Subcutaneous abdominal adipose tissue (tissue), 5 donors: Measurements from ENCODE around the gene PARD3.

Source experiments
- H3K27ac ChIP-seq: one replicate; pipeline ENCODE4 v1.7.0; 2013; ENCODE audit warnings: low read depth, mild to moderate bottlenecking, inconsistent platforms, low read length, moderate library complexity
- H3K27me3 ChIP-seq, 5 donors: one replicate each; pipeline ENCODE4 v1.7.0; 2013; ENCODE audit warnings: low read length in 5 of 5, inconsistent platforms in 1 of 5; ENCODE audit not compliant: control insufficient read depth in 5 of 5, insufficient read depth in 4 of 5
- H3K36me3 ChIP-seq, 5 donors: one replicate each; pipeline ENCODE4 v1.7.0; 2013; ENCODE audit warnings: low read length in 5 of 5; ENCODE audit not compliant: control insufficient read depth in 5 of 5, insufficient read depth in 5 of 5
- H3K4me1 ChIP-seq, 5 donors: one replicate each; pipeline ENCODE4 v1.7.0; 2013; ENCODE audit warnings: low read length in 5 of 5, mild to moderate bottlenecking in 3 of 5, moderate library complexity in 1 of 5; ENCODE audit not compliant: control insufficient read depth in 5 of 5, insufficient read depth in 5 of 5
- H3K4me3 ChIP-seq, 5 donors: one replicate each; pipeline ENCODE4 v1.7.0; 2013; ENCODE audit warnings: low read length in 5 of 5, low read depth in 1 of 5
- H3K9ac ChIP-seq, 5 donors: one replicate each; pipeline ENCODE4 v1.7.0; 2013; ENCODE audit warnings: low read length in 5 of 5, mild to moderate bottlenecking in 4 of 5, moderate library complexity in 3 of 5
- H3K9me3 ChIP-seq, 5 donors: one replicate each; pipeline ENCODE4 v1.7.0; 2013; ENCODE audit warnings: low read length in 5 of 5; ENCODE audit not compliant: control insufficient read depth in 5 of 5
- donor health status: healthy.
- donor health status: healthy.
- donor health status: healthy.
- donor health status: healthy.
- donor health status: healthy.

The PARD3 gene

GRCh38 chr10:34127676-34128075 is 687.4 kb downstream of the PARD3 start:
- no peak overlapping the region for H3K9ac ChIP-seq
- no peak overlapping the region for H3K4me3 ChIP-seq
- H3K4me1 ChIP-seq, result peaks cover 0 to 5% (median 0%) of the 10 kb centered on the region in 5 donors
- H3K36me3 ChIP-seq, result no peaks in the 10 kb centered on the region
- no peak overlapping the region for H3K27ac ChIP-seq
- no peaks in the 10 kb centered on the region for H3K27me3 ChIP-seq
- H3K9me3 ChIP-seq, result no peaks in the 10 kb centered on the region

- H3K9ac ChIP-seq, result no peak overlapping the region
- H3K27ac ChIP-seq, result no peak overlapping the region
- H3K36me3 ChIP-seq, result no peaks in the 10 kb centered on the region
- H3K4me1 ChIP-seq, result peaks cover 0 to 5% (median 0%) of the 10 kb centered on the region in 5 donors
- no peaks in the 10 kb centered on the region for H3K27me3 ChIP-seq
- no peak overlapping the region for H3K4me3 ChIP-seq
- no peaks in the 10 kb centered on the region for H3K9me3 ChIP-seq
These were observed 688.5 kb downstream of the PARD3 start for GRCh38 chr10:34126371-34127151.

GRCh38 chr10:34125702-34126101 is 689.4 kb downstream of the PARD3 start:
- H3K36me3 ChIP-seq, result no peaks in the 10 kb centered on the region
- H3K4me1 ChIP-seq, result no peaks in the 10 kb centered on the region
- no peaks in the 10 kb centered on the region for H3K9me3 ChIP-seq
- H3K27me3 ChIP-seq, result no peaks in the 10 kb centered on the region
- no peak overlapping the region for H3K4me3 ChIP-seq
- no peak overlapping the region for H3K9ac ChIP-seq
- H3K27ac ChIP-seq, result no peak overlapping the region

- Histone ChIP-seq H3K27ac (no peak overlapping the region), H3K4me1 (no peaks in the 10 kb centered on the region), H3K9me3 (no peaks in the 10 kb centered on the region), H3K4me3 (no peak overlapping the region), H3K27me3 (no peaks in the 10 kb centered on the region), H3K36me3 (no peaks in the 10 kb centered on the region), H3K9ac (no peak overlapping the region)
These were observed 690.5 kb downstream of the PARD3 start for GRCh38 chr10:34124522-34125035.

GRCh38 chr10:34121781-34122622 is 693.1 kb downstream of the PARD3 start:
- H3K27me3 ChIP-seq, result no peaks in the 10 kb centered on the region
- H3K36me3 ChIP-seq, result peaks cover 0 to 2% (median 0%) of the 10 kb centered on the region in 5 donors
- peaks cover 0 to 2% (median 0%) of the 10 kb centered on the region in 5 donors for H3K4me1 ChIP-seq
- no peak overlapping the region for H3K27ac ChIP-seq
- H3K9me3 ChIP-seq, result no peaks in the 10 kb centered on the region
- no peak overlapping the region for H3K9ac ChIP-seq
- no peak overlapping the region for H3K4me3 ChIP-seq

GRCh38 chr10:34121125-34121753 is 693.9 kb downstream of the PARD3 start:
- Histone ChIP-seq H3K9ac (no peak overlapping the region), H3K9me3 (no peaks in the 10 kb centered on the region), H3K27ac (no peak overlapping the region), H3K36me3 (peaks cover 0 to 2% (median 0%) of the 10 kb centered on the region in 5 donors), H3K27me3 (no peaks in the 10 kb centered on the region), H3K4me1 (peaks cover 0 to 7% (median 0%) of the 10 kb centered on the region in 5 donors), H3K4me3 (no peak overlapping the region)

- Histone ChIP-seq H3K4me1 (peaks cover 0 to 7% (median 0%) of the 10 kb centered on the region in 5 donors), H3K27me3 (no peaks in the 10 kb centered on the region), H3K4me3 (no peak overlapping the region), H3K9ac (no peak overlapping the region), H3K9me3 (no peaks in the 10 kb centered on the region), H3K27ac (no peak overlapping the region), H3K36me3 (peaks cover 0 to 2% (median 0%) of the 10 kb centered on the region in 5 donors)
These were observed 695.6 kb downstream of the PARD3 start for GRCh38 chr10:34119456-34119855.

- Histone ChIP-seq H3K27ac (no peak overlapping the region), H3K4me3 (no peak overlapping the region), H3K4me1 (peaks cover 0 to 15% (median 5%) of the 10 kb centered on the region in 5 donors), H3K27me3 (no peaks in the 10 kb centered on the region), H3K9ac (no peak overlapping the region), H3K9me3 (no peaks in the 10 kb centered on the region), H3K36me3 (peaks cover 0 to 2% (median 0%) of the 10 kb centered on the region in 5 donors)
These were observed 698.3 kb downstream of the PARD3 start for GRCh38 chr10:34116681-34117271.

GRCh38 chr10:34116220-34116641 is 698.9 kb downstream of the PARD3 start:
- H3K4me3 ChIP-seq, result no peak overlapping the region
- no peak overlapping the region for H3K27ac ChIP-seq
- no peaks in the 10 kb centered on the region for H3K27me3 ChIP-seq
- H3K36me3 ChIP-seq, result peaks cover 0 to 2% (median 0%) of the 10 kb centered on the region in 5 donors
- H3K9ac ChIP-seq, result no peak overlapping the region
- no peaks in the 10 kb centered on the region for H3K9me3 ChIP-seq
- H3K4me1 ChIP-seq, result peaks cover 0 to 15% (median 5%) of the 10 kb centered on the region in 5 donors
